Esophagus squamous epithelium (tissue), 5 donors: Measurements from ENCODE around the gene FMO5. TPM values are rescaled to one million over a fixed set of nuclear protein-coding genes. Genes with fewer than 3 reads are reported as not detected.
"Not testable (repeated sequence)": the region's sequence is repeated elsewhere in the genome, so short reads cannot be mapped to it uniquely, and the experiment has no call there.

Experiments
- DNase-seq: peaks from one replicate; lab custom pipeline; 2025; lab: John Stamatoyannopoulos, UW
- H3K27ac ChIP-seq, 4 donors: fragments of 200-600 bp; sonication (generic); one replicate each; pipeline ENCODE4 v1.5.1; 2016 to 2019; ENCODE audit warnings: mild to moderate bottlenecking in 1 of 4
- H3K27me3 ChIP-seq, 4 donors: fragments of 200-600 bp; sonication (generic); 1 replicate in 3 of 4; 2 replicates in 1 of 4; pipeline versions ENCODE4 v1.5.1 to v1.6.0; 2017 to 2021; ENCODE audit warnings: antibody characterized with exemption in 1 of 4
- H3K36me3 ChIP-seq, 3 donors: fragments of 200-600 bp; sonication (generic); one replicate each; pipeline ENCODE4 v1.5.1; 2016 to 2019
- H3K4me1 ChIP-seq, 3 donors: fragments of 200-600 bp; sonication (generic); one replicate each; pipeline ENCODE4 v1.5.1; 2017 to 2019
- H3K4me3 ChIP-seq, 4 donors: fragments of 200-600 bp; sonication (generic); 1 replicate in 3 of 4; 2 replicates in 1 of 4; pipeline ENCODE4 v1.5.1; 2016 to 2019; ENCODE audit warnings: mild to moderate bottlenecking in 2 of 4, moderate library complexity in 1 of 4
- H3K9me3 ChIP-seq, 3 donors: fragments of 200-600 bp; sonication (generic); one replicate each; pipeline ENCODE4 v1.5.1; 2016 to 2019
- CTCF ChIP-seq, 6 experiments: fragments of 450-650 bp in 4 of 6; fragments of 200-600 bp in 2 of 6; sonication (generic) in 2 of 6; IDR thresholded peaks; one replicate each; pipeline ENCODE4 v1.5.1; 2016 to 2019; ENCODE audit warnings: antibody characterized with exemption in 6 of 6, mild to moderate bottlenecking in 4 of 6, moderate library complexity in 4 of 6
- POLR2A ChIP-seq, 4 donors: fragments of 450-650 bp; IDR thresholded peaks; one replicate each; pipeline ENCODE4 v1.6.1; 2017; ENCODE audit warnings: antibody characterized with exemption in 4 of 4, mild to moderate bottlenecking in 4 of 4, moderate library complexity in 3 of 4
- WGBS, 2 donors: methylation state at CpG; one replicate each; pipeline ENCODE4 v1.1.5; 2018; 5-methylcytosine and 5-hydroxymethylcytosine counted together
- intact Hi-C: fragments of 100-400 bp; cut with DNase I; formaldehyde crosslinking; loops from one replicate; pipeline ENCODE4 v1.15.0; 2022
- total RNA-seq, 4 donors: library from RNA; depleted of rRNA; stranded (reverse); fragments of >200 nt; gene quantifications; one replicate each; pipeline ENCODE4 v1.1.0, GENCODE V29; 2016
- donor health status: DM: yes; HTN: yes; CAD: no.

The FMO5 gene
- total RNA-seq, 4 donors from 2014 or later = 0.38 to 2.3 (median 0.77) TPM

- DNase-seq = no peak
- WGBS, 2 donors = 66 to 79% methylated on average over 3 of the region's 3 CpGs
- TF ChIP-seq CTCF (IDR thresholded peaks at IDR 0.05) (no peak), POLR2A (IDR thresholded peaks at IDR 0.05) (no peak)
- H3K27me3 ChIP-seq = no peaks in the 10 kb centered on the region
- H3K36me3 ChIP-seq = no peaks in the 10 kb centered on the region
- intact Hi-C loops = no loop called here
- no peaks in the 10 kb centered on the region for H3K9me3 ChIP-seq
- no peak overlapping the region for H3K27ac ChIP-seq
- no peak overlapping the region for H3K4me3 ChIP-seq
- no peaks in the 10 kb centered on the region for H3K4me1 ChIP-seq
Observed at GRCh38 chr1:147204080-147204479, 21.1 kb downstream of the FMO5 start.

GRCh38 chr1:147202576-147202975, 22.6 kb downstream of the FMO5 start:
- intact Hi-C loops = no loop called here
- Histone ChIP-seq H3K4me3 (no peak overlapping the region), H3K9me3 (no peaks in the 10 kb centered on the region), H3K36me3 (no peaks in the 10 kb centered on the region), H3K27ac (no peak overlapping the region), H3K27me3 (no peaks in the 10 kb centered on the region), H3K4me1 (no peaks in the 10 kb centered on the region)
- TF ChIP-seq POLR2A (IDR thresholded peaks at IDR 0.05) = no peak
- TF ChIP-seq CTCF (IDR thresholded peaks at IDR 0.05) = no peak
- 63 to 70% methylated on average over 2 of the region's 2 CpGs for WGBS, 2 donors
- no peak for DNase-seq

GRCh38 chr1:147201786-147202185, 23.4 kb downstream of the FMO5 start:
- Histone ChIP-seq H3K4me1 (no peaks in the 10 kb centered on the region), H3K27ac (no peak overlapping the region), H3K36me3 (no peaks in the 10 kb centered on the region), H3K27me3 (no peaks in the 10 kb centered on the region), H3K4me3 (no peak overlapping the region), H3K9me3 (no peaks in the 10 kb centered on the region)
- intact Hi-C loops = no loop called here
- WGBS, 2 donors = 88 to 91% methylated on average over 1 of the region's 1 CpG
- DNase-seq = no peak
- no peak for TF ChIP-seq POLR2A (IDR thresholded peaks at IDR 0.05)
- TF ChIP-seq CTCF (IDR thresholded peaks at IDR 0.05) = no peak

DNA sequence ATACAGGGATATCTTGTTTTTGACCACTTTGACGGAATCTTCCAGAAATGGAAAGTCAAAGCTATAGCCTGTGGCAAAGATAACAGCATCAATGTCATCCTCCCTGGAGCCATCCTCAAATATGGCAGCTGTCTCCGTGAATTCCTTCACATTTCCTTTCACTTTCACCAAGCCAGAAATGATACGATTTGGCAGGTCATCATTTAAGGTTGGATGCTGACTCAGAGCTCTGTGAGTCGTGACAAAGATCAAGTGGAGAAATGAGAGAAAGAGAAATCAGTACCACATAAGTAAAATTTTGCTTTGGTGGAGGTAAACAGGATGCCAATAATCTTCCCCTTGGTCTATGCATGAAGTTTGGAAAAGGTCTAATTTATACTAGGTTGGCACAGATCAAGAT, 23.9 kb downstream of the FMO5 start:
- 44 to 56% methylated on average over 4 of the region's 4 CpGs for WGBS, 2 donors
- no peak for DNase-seq
- Histone ChIP-seq H3K4me1 (no peaks in the 10 kb centered on the region), H3K4me3 (no peak overlapping the region), H3K36me3 (no peaks in the 10 kb centered on the region), H3K27ac (no peak overlapping the region), H3K27me3 (no peaks in the 10 kb centered on the region), H3K9me3 (no peaks in the 10 kb centered on the region)
- intact Hi-C loops = no loop called here
- TF ChIP-seq POLR2A (IDR thresholded peaks at IDR 0.05) = no peak
- TF ChIP-seq CTCF (IDR thresholded peaks at IDR 0.05) = no peak

DNA sequence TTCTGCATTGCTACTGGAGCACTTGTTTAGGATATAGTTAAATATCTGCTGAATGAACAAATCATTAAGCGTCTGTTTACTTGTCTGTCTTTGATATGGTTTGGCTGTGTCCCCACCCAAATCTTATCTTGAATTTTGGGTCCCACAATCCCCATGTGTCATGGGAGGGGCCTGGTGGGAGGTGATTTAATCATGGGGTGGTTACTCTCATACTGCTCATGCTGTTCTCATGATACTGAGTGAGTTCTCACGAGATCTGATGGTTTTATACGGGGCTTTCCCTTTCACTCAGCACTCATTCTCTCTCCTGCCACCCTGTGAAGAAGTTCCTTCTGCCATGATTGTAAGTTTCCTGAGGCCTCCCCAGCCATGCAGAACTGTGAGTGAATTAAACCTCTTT, 27.8 kb downstream of the FMO5 start:
- H3K9me3 ChIP-seq, H3K27me3 ChIP-seq, H3K36me3 ChIP-seq, H3K4me3 ChIP-seq, DNase-seq, H3K27ac ChIP-seq, intact Hi-C loops, H3K4me1 ChIP-seq: not testable (repeated sequence)
- 80 to 98% methylated on average over 1 to 3 of the region's 3 CpGs for WGBS, 2 donors

- 73 to 89% methylated on average over 2 of the region's 2 CpGs for WGBS, 2 donors
- no peaks in the 10 kb centered on the region for H3K27me3 ChIP-seq
- no peaks in the 10 kb centered on the region for H3K36me3 ChIP-seq
- H3K27ac ChIP-seq = no peak overlapping the region
- H3K4me1 ChIP-seq = peaks cover 0 to 4% (median 0%) of the 10 kb centered on the region in 3 donors
- H3K4me3 ChIP-seq = no peak overlapping the region
- TF ChIP-seq POLR2A (IDR thresholded peaks at IDR 0.05) (no peak), CTCF (IDR thresholded peaks at IDR 0.05) (no peak)
- intact Hi-C loops = no loop called here
- no peak for DNase-seq
- no peaks in the 10 kb centered on the region for H3K9me3 ChIP-seq
Observed at GRCh38 chr1:147189514-147189913, 35.6 kb downstream of the FMO5 start.
